Measurements from ENCODE around the gene ZMYND10.

Gene ZMYND10

GRCh38 chr3:50354850-50355249 lies 9.3 kb upstream of the ZMYND10 start:
- H3K4me3 ChIP-seq (replicated peaks; ENCODE audit: low read depth, low read length) = no peak overlapping the region
- no peak for DNase-seq (ENCODE audit: low read depth)
- no peak for TF ChIP-seq CTCF (IDR thresholded peaks at IDR 0.05; ENCODE audit: low read length, missing control alignments)

GRCh38 chr3:50354186-50354764 lies 8.7 kb upstream of the ZMYND10 start:
- DNase-seq (ENCODE audit: low read depth) = no peak

GRCh38 chr3:50353245-50354004 lies 7.9 kb upstream of the ZMYND10 start:
- DNase-seq (ENCODE audit: low read depth) = no peak
- TF ChIP-seq CTCF (IDR thresholded peaks at IDR 0.05; ENCODE audit: low read length, missing control alignments) = no peak
- no peak overlapping the region for H3K4me3 ChIP-seq (replicated peaks; ENCODE audit: low read depth, low read length)

More at GRCh38 chr3:50354186-50354764, 8.7 kb upstream of the ZMYND10 start:
- TF ChIP-seq CTCF (IDR thresholded peaks at IDR 0.05; ENCODE audit: low read length, missing control alignments) = no peak
- H3K4me3 ChIP-seq (replicated peaks; ENCODE audit: low read depth, low read length) = no peak overlapping the region

DNA sequence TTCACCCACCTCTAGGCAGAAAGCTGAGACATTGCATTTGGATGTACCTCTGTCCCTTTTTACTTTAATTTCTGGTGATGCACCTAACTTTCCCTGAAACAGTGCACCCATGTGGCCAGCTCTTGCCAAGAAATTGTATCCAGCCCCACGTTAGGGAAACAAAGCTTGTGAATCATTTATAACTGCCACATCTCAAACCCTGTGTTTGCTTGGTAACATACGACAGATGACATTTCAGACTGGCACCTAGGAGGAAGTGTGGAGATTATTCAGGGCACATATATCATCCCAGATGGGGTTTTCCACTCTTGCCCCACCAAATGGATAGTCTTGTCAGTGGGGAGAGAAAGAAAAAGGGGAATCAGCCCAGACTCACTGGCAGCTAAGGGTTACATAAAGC lies 7.2 kb upstream of the ZMYND10 start:
- peak; percentile 22 for TF ChIP-seq CTCF (IDR thresholded peaks at IDR 0.05; ENCODE audit: low read length, missing control alignments)
- no peak for DNase-seq (ENCODE audit: low read depth)
- no peak overlapping the region for H3K4me3 ChIP-seq (replicated peaks; ENCODE audit: low read depth, low read length)

DNA sequence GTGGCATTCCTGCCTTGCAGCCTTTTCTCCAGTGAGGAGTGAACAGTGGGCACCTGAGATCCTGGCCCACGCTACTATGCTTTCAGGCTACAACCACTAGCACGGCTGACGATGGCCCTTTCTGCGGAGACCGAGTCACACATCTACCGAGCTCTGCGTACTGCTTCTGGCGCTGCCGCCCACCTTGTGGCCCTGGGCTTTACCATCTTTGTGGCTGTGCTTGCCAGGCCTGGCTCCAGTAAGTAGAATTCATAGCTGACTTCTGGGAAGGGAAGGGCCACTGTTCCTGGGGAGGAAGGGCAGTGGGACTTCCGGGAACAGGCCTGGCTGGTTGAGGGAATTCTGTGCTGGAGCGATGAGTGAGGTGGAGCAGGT lies 5.8 kb upstream of the ZMYND10 start:
- TF ChIP-seq CTCF (IDR thresholded peaks at IDR 0.05; ENCODE audit: low read length, missing control alignments) = no peak
- H3K4me3 ChIP-seq (replicated peaks; ENCODE audit: low read depth, low read length) = peak overlapping the region; percentile 92
- DNase-seq (ENCODE audit: low read depth) = no peak

DNA sequence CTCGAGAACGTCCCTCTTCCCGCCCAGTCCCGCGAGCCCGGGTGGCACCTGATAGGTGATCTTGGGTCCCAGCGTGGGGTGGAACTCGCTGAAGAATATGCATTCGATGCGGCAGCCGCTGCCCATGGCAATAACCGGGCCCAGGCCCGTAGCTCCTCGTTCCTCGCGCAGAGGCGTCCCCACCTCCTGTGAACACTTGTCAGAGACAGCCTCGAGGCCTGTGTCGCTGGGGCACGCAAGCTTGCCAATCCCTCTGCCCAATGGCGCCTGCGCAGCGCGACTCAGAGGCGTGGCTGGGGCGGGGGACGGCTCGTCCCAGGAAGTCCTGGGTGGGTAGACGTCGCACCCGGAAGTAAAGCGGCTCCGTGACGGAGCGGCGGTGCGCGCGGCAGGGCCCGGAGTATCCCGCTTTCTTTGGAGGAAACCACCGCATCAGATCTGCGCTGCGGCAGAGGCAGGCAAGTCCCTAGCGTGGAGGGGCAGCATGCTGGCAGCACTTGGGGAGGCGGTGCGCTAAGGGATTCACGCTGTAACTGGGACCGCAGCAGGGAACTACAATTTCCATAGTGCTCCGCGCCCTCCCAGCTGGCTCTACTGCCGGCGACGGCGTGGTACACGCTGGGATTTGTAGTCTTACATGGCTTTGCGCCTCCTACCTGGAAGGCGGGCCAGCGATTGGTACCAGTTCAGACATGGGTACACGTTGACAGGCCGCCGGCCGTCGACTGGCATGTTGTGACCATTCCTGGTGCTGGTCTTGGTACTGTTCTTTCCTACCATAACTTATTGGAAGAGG lies 5.2 kb upstream of the ZMYND10 start, which contains the start of the genes CYB561D2 and NPRL2:
TSS of gene CYB561D2 (plus strand) at position 336 of the 796 bp plus-strand sequence. CDS start 572 bp downstream, outside the sequence.
TSS of gene NPRL2 (minus strand) at position 249 of the 796 bp plus-strand sequence. CDS start at position 126, 123 bp downstream.
- peak within 1 kb of the TSS; percentile 92 for H3K4me3 ChIP-seq (replicated peaks; ENCODE audit: low read depth, low read length)
- peak; percentile 90 for DNase-seq (ENCODE audit: low read depth)
- no peak for TF ChIP-seq CTCF (IDR thresholded peaks at IDR 0.05; ENCODE audit: low read length, missing control alignments)
